ENCODE results near the gene PANK3. TPM values are rescaled to one million over a fixed set of nuclear protein-coding genes. Genes with fewer than 3 reads are reported as not detected.

The PANK3 gene
- 82.6 and 91.8 TPM in 2 replicates for total RNA-seq (ENCODE audit: low replicate concordance)
- long read RNA-seq, full-length matches to known transcripts, result 28 of 37 reads
- long read RNA-seq, partial matches to known transcripts, result 2 of 37 reads
- long read RNA-seq, other reads (novel, unspliced or antisense), result 7 of 37 reads

- H3K4me3 Mint-ChIP-seq, result peak within 1 kb of the TSS; percentile 98
- peaks cover 23% of the 10 kb centered on the region for H3K4me1 Mint-ChIP-seq (ENCODE audit: unreplicated experiment)
- no peaks in the 10 kb centered on the region for H3K27me3 Mint-ChIP-seq
- no peak for DNase-seq (ENCODE audit: extremely low spot score, unreplicated experiment)
- H3K27ac Mint-ChIP-seq, result peak within 1 kb of the TSS; percentile 94
- no peaks in the 10 kb centered on the region for H3K9me3 Mint-ChIP-seq
- peaks cover 16% of the 10 kb centered on the region for H3K36me3 Mint-ChIP-seq
- TF ChIP-seq, protein P1, sequence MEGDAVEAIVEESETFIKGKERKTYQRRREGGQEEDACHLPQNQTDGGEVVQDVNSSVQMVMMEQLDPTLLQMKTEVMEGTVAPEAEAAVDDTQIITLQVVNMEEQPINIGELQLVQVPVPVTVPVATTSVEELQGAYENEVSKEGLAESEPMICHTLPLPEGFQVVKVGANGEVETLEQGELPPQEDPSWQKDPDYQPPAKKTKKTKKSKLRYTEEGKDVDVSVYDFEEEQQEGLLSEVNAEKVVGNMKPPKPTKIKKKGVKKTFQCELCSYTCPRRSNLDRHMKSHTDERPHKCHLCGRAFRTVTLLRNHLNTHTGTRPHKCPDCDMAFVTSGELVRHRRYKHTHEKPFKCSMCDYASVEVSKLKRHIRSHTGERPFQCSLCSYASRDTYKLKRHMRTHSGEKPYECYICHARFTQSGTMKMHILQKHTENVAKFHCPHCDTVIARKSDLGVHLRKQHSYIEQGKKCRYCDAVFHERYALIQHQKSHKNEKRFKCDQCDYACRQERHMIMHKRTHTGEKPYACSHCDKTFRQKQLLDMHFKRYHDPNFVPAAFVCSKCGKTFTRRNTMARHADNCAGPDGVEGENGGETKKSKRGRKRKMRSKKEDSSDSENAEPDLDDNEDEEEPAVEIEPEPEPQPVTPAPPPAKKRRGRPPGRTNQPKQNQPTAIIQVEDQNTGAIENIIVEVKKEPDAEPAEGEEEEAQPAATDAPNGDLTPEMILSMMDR (conservative IDR thresholded peaks at IDR 0.05), result no peak
Measured at GRCh38 chr5:168578538-168579487, at the start of gene PANK3. PANK3 (minus strand) TSS chr5:168579368; CDS start chr5:168579283, 85 bp downstream.

- no peak for DNase-seq (ENCODE audit: extremely low spot score, unreplicated experiment)
- TF ChIP-seq, protein P1 (conservative IDR thresholded peaks at IDR 0.05), result no peak
- peaks cover 14% of the 10 kb centered on the region for H3K27me3 Mint-ChIP-seq
- H3K9me3 Mint-ChIP-seq, result peaks cover 5% of the 10 kb centered on the region
- no peak overlapping the region for H3K4me3 Mint-ChIP-seq
- peaks cover under 1% of the 10 kb centered on the region for H3K36me3 Mint-ChIP-seq
- H3K4me1 Mint-ChIP-seq (ENCODE audit: unreplicated experiment), result no peaks in the 10 kb centered on the region
- no peak overlapping the region for H3K27ac Mint-ChIP-seq
Measured at GRCh38 chr5:168624850-168625364, 45.7 kb upstream of the PANK3 start.

GRCh38 chr5:168620807-168621206 is 41.6 kb upstream of the PANK3 start:
- Mint-ChIP-seq H3K4me3 (no peak overlapping the region), H3K27ac (no peak overlapping the region), H3K9me3 (no peaks in the 10 kb centered on the region), H3K27me3 (peaks cover 6% of the 10 kb centered on the region), H3K4me1 (ENCODE audit: unreplicated experiment) (no peaks in the 10 kb centered on the region), H3K36me3 (no peaks in the 10 kb centered on the region)
- DNase-seq (ENCODE audit: extremely low spot score, unreplicated experiment), result no peak
- TF ChIP-seq, protein P1 (conservative IDR thresholded peaks at IDR 0.05), result no peak

DNA sequence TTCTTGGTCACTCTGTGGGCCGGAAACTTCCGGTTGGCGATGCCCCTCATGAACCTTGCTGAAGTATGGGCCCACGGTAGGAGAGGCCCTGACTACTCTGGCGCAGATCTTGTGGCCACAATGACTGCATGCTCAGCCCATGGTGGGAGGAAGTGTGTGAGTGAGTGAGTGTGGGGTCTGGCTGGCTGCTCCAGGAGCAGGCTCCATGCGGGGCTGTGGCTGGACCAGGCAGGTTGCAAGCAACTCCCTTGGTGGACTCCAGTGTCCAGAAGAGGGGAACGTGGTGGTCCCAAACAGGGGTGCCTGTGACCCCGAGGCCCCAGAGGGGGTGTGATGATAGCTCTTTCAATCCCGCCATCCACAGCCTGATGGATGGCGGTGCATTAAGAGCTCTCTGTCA is 35.5 kb upstream of the PANK3 start:
- H3K27me3 Mint-ChIP-seq, result no peaks in the 10 kb centered on the region
- H3K27ac Mint-ChIP-seq, result no peak overlapping the region
- H3K9me3 Mint-ChIP-seq, result no peaks in the 10 kb centered on the region
- H3K4me1 Mint-ChIP-seq (ENCODE audit: unreplicated experiment), result peaks cover 19% of the 10 kb centered on the region
- no peak overlapping the region for H3K4me3 Mint-ChIP-seq
- H3K36me3 Mint-ChIP-seq, result no peaks in the 10 kb centered on the region
- DNase-seq (ENCODE audit: extremely low spot score, unreplicated experiment), result no peak
- TF ChIP-seq, protein P1 (conservative IDR thresholded peaks at IDR 0.05), result no peak

- no peak overlapping the region for H3K4me3 Mint-ChIP-seq
- H3K27ac Mint-ChIP-seq, result no peak overlapping the region
- no peaks in the 10 kb centered on the region for H3K36me3 Mint-ChIP-seq
- DNase-seq (ENCODE audit: extremely low spot score, unreplicated experiment), result no peak
- no peaks in the 10 kb centered on the region for H3K27me3 Mint-ChIP-seq
- peaks cover 20% of the 10 kb centered on the region for H3K4me1 Mint-ChIP-seq (ENCODE audit: unreplicated experiment)
- no peaks in the 10 kb centered on the region for H3K9me3 Mint-ChIP-seq
- TF ChIP-seq, protein P1 (conservative IDR thresholded peaks at IDR 0.05), result no peak
Measured at GRCh38 chr5:168613996-168614395, 34.8 kb upstream of the PANK3 start.

Measured in type B pancreatic cell (in vitro differentiated cells).